Measurements from ENCODE around the gene WDFY1.
"Not testable (repeated sequence)": the region's sequence is repeated elsewhere in the genome, so short reads cannot be mapped to it uniquely, and the experiment has no call there.

The WDFY1 gene

DNA sequence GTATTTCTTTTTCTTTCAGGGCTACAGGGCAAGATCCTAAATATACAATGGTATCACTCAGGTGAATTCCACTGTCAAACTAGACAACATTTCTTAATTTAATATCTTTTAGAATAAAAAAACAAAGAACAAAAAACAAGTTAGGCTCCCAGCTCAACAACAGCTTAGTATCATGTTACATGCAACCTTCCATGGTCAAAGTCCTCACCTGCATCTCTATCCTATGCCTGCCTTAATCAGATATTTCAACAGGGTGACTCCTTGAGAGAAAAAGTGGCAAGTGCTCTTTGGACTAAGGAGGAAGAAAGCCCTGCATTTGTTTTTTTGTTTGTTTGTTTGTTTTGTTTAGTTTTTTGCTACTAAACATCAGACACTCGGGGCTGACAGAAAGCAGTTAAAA lies 50.2 kb downstream of the WDFY1 start:
- no peak for DNase-seq

DNA sequence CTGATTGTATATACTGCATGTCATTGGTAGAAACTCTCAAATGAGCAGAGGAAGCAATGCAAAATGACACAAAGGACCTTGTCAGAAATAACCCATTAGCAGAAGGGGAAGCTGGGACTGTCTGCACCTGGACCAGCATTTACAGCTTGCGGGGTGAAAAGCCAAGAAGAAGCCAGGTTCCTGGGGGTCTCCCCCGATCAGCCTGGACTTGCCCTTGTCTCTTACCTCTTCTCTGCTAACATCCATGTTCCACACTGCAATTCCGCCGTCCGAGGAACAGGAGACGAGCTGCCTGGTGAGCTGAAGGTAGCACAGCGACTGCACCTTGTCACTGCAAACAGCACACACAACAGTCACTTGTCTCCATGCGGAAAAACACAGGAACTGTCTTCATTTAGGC lies 51.1 kb downstream of the WDFY1 start:
- no peak for DNase-seq

DNA sequence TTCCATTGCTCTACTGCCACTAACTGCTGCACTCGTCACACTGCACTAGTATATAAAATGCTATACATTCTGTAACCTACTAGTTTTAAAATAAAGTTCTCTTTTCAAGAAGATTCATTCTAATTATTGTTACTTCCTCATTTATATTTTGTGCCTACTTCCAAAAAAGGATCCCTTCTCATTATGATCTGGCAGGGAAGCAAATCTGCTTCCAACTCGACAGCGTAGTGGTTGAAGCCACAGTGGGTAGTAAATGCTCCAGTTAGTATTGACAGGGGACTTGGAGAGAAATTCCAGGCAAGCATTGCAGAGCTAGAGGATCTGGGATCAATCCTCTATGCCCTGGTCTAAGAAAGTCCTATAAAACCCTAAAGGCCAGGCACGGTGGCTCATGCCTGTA lies 54.4 kb downstream of the WDFY1 start:
- no peak for DNase-seq

DNA sequence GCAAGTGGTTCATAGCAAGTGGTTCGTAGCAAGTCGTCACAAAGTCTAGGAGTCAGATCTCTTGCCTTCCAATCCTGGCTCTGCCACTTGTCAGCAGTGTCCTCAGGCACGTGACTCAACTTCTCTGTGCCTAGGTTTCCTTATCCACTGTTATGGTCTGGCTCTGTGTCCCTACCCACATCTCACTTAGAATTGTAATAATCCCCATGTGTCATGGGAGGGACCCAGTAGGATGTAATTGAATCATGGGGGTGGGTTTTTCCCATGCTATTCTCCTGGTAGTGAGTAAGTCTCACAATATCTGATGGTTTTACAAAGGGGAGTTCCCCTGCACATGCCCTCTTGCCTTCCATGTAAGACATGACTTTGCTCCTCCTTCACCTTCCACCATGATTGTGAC lies 55.9 kb downstream of the WDFY1 start:
- DNase-seq, result no peak

DNA sequence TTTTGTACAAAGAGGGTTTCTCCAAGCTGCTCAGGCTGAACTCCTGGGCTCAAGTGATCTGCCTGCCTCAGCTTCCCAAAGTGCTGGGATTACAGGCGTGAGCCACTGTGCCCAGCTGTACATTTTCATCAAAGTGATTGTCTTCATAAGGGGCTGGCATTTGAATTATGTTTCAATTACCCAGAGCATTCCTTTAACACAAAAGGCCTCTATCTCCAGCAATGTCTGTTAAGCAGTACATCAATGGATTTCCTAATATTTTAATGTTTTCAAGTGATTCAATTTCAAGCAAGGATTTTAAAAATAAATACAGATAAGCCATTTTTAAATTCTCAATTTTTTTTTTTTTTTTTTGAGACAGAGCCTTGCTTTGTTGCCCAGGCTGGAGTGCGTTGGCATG lies 56.9 kb downstream of the WDFY1 start:
- DNase-seq, result no peak

DNA sequence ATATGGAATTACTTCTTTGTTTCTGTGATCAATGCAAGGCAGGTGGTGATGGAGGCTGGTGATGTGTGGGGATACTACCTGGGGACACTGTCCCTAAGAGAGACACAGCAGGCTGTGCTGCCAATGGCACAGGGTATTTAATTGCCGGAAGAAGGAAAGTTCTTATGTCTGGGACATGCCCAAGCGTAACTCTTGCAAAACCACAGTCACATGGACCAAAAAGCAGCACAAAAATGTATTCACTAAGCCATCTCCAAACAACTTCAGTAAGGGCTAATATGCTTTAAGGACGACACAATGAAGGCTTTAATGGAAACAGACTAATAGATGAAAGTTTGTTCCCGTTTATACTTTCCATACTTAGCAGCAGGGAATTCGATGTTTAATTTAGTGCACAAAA lies 58.0 kb downstream of the WDFY1 start:
- no peak for DNase-seq

DNA sequence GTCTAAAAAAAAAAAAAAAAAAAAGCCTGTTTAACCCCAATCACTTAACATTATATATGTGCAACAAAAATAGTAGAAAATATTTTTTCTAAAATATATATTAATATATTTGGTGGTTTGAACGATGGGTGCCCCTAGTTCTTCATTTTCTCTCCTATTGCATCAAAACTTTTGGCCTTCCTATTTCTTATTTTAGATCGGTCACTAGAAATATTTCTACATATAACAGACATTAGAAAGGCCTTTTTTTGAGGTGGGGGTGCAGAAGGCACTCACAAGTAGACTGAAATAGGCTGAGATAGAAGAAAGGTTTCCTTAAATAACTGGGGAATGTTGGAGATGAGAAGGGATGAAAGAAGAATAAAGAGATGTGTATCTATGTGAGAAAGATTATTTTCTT lies 58.4 kb downstream of the WDFY1 start:
- DNase-seq, result no peak

DNA sequence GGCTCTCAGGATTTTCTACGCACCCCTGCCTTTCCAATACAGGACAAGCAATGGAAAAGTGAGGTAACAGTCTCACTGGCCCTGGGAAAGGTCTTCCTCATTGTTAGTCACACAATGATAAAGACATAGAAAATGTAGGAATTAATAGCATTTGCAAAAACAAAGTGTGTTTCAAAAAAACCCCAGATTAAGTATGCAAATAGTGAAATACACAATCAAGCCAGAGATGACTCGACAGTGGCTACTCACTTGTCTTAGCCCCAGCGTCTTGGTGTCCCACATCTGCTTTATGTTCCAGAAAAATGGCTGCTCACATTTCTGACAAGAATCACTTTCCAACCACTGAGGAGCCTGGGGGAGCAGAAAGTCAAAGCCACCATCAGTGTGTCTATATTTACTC lies 60.7 kb downstream of the WDFY1 start:
- DNase-seq, result peak; percentile 57

DNA sequence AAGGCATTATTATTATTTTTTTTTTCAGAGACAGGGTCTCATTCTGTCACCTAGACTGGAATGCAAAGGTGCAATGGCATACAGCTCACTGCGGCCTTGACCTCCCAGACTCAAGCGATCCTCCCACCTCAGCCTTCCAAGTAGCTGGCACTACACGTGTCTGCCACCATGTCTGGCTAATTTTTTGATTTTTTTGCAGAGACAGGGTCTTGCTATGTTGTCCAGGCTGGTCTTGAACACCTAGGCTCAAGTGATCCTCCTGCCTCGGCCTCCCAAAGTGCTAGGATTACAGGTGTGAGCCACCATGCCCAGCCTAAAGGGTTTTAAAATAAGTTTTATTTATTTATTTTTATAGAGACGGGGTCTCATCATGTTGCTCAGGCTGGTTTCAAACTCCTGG lies 62.4 kb downstream of the WDFY1 start:
- DNase-seq, result no peak

DNA sequence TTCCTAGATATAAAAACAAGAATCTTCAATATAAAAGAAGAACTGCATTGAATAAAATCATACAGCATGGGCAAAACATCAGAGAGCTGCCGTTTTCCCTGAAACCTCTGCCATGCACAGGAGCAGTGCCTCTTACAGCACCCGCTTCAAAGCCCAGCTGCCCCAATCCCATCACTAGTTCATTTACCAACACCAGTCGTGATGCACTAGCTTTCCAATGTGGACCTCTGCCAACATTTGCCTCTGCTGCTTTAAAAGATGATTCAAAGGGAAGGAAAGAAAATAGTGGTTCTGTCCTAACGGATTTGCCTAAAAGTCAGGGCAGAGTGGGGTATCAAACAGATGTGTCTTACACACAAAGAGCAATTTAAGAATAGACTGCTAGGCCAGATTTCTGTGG lies 64.3 kb downstream of the WDFY1 start:
- DNase-seq, result no peak

DNA sequence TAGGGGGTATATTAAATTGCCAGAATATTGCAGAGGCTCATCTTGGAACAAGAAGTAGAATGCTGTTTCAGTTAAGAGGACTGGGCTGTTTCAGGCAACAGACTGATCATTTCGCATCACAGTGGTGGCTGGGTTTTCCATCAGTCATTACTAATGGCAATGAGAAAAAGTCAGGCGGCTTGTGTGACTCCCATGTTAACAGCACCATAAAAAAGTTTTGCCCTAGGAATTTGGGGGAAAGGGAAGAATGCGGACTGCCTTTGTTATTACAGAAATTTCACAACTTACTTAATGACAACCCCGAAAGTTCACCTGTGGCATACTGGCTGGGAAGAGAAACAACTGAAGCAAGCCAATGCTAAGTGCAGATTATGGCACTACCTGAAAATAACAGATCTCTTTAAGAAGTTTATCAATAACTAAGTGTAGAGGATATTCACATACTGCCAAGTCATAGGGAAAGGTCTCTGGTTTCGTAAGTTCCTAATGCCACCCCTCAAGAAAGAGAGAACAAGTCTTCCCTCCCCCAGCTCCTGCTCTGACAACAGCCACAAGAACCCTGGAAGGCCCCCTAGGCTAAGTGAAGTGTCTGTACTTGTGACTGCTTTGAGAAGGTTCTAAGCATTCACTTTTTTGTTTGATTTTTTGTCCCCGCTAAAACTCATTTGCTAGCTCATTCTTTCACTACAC lies 67.3 kb downstream of the WDFY1 start:
- no peak for DNase-seq

DNA sequence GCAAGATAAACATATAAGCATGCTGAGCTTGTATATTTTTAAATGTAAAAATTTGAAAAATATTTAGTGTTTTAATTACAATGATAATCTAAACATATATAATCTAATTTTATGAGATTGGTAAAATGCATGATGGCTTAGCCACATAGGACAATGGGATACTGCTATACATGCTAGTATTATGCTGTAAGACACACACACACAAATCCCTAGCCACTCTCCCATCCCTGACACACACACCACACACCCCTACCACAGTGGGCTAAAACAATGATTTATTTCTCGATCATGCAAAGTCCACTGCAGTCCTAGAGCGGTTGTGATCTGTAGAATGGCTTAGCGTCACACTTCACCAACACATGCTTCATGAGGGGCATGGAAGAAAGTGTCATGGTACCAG lies 71.5 kb downstream of the WDFY1 start:
- no peak for DNase-seq

DNA sequence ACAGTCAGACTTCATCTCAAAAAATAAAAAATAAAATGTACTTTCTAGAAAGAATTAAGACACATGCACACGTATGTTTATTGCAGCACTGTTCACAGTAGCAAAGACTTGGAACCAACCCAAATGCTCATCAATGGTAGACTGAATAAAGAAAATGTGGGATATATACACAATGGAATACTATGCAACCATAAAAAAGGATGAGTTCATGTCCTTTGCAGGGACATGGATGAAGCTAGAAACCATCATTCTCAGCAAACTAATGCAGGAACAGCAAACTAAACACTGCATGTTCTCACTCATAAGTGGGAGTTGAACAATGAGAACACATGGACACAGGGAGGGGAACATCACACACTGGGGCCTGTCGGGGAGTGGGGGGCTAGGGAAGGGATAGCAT lies 72.4 kb downstream of the WDFY1 start:
- not testable (repeated sequence) for DNase-seq

DNA sequence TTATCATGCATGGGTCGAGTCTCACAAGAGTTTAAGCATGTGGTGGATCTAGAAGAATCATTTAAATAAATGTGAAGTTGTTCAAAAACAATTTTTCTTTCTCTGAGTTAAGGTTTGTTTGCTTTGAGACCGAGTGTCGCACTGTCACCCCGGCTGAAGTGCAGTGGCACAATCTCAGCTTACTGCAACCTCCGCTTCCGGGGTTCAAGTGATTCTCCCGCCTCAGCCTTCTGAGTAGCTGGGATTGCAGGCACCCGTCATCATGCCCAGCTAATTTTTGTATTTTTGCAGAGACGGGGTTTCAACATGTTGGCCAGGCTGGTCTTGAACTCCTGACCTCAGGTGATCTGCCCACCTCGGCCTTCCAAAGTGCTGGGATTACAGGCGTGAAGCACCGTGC lies 73.5 kb downstream of the WDFY1 start:
- not testable (repeated sequence) for DNase-seq

DNA sequence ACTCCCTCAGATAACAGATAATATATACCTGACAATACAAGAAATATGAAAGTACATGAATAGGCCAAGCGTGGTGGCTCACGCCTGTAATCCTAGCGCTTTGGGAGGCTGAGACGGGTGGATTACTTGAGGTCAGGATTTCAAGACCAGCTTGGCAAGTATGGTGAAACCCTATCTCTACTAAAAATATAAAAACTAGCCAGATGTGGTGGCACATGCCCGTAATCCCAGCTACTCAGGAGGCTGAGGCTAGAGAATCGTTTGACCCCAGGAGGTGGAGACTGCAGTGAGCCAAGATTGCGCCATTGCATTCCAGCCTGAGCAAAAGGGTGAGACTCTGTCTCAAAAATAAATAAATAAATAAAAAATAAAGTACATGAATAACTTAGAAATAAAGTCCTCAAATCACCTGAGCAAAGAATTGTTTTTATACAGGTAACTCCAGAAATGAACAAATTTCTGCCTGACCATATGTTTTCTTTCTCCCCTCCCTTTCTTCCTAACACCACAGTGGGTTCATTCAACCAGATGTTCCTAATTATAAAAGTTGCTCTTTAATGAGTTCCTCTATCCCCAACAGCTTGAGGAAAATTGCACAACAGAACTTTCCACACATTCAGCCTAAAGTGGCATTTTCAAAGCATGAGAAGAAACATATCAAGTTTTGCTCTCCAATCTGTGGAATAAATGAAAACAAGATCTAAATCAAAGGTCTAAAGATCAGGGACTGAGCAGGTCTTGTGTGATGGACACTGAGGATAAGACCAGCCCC lies 74.1 kb downstream of the WDFY1 start:
- no peak for DNase-seq

DNA sequence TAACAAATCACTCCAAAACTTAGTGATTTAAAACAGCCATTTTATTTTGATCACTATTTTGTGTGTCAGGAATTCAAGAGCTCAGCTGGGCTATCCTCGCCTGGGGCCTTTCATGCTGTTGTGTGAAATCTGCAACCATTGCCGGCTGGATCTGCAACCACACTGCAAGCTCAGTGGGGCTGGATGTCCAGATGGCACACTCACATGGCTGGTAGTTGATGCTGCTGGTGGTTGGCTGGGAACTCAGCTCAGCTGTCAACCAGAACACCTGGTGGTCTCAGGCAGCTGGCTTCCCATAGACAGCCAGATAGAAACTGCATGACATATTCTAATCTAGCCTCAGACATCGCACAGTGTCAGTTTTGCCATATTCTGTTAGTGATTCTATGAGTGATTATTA lies 77.1 kb downstream of the WDFY1 start:
- no peak for DNase-seq

DNA sequence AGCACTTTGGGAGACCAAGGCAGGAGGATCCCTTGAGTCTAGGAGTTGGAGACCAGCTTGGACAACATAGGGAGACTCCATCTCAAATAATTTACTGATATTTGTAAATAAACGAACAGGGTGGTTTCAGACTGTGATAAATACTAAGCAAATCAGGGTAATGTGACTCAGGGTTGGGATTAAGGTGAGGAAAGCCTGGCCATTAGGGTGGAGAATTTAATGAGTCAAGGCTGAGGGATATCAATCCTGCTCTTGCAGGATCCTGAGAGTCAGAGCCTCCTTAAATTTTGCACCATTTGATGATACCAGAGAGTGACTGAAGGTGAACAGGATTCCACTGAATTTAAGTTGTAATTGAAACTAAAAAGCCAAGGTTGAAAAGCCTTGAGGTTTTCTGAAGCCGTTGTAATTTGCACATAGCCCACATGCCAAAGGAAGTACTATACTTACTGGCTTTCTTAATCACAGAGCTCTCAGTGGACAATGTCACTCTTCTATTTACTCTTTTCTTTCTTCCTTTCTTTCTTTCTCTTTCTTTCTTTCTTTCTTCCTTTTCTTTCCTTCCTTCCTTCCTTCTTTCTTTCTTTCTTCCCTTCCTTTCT lies 79.1 kb downstream of the WDFY1 start:
- no peak for DNase-seq

DNA sequence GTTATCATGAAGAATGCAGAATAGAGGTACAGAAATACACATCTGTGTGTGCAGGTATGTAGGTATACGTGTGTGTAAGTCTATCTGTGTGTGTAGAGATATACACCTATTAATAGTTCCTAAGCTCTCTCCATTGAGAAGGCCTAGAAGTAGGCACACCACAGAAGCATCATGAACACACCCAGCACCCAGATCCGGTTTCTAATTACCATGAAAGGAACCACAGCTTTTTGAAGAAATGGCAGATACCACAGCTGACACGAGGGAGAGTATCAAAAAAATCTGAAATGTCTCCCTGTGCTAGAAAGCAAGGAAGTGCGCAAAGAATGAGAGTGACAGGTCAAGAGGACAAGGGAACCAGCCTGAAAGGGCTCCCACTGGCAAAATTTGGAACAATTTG lies 80.0 kb downstream of the WDFY1 start:
- DNase-seq, result no peak

DNA sequence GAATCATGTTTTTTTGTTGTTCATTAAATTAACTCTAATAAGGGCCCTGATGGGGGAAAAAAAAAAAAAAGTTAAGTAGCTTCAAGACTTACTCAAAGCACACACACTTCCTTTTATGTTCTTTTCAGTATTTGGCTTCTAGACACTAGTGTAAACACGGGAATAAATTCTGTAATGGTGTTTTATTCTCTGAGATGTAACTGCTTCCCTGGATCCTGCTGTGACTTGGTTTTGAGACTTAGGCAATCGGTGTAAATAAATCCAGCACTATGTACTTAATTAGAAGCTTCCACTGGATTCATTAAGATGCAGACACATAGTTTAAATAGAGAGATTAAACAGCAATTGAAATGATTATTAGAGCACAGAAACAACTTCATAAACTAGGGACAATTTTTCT lies 81.6 kb downstream of the WDFY1 start:
- DNase-seq, result no peak

DNA sequence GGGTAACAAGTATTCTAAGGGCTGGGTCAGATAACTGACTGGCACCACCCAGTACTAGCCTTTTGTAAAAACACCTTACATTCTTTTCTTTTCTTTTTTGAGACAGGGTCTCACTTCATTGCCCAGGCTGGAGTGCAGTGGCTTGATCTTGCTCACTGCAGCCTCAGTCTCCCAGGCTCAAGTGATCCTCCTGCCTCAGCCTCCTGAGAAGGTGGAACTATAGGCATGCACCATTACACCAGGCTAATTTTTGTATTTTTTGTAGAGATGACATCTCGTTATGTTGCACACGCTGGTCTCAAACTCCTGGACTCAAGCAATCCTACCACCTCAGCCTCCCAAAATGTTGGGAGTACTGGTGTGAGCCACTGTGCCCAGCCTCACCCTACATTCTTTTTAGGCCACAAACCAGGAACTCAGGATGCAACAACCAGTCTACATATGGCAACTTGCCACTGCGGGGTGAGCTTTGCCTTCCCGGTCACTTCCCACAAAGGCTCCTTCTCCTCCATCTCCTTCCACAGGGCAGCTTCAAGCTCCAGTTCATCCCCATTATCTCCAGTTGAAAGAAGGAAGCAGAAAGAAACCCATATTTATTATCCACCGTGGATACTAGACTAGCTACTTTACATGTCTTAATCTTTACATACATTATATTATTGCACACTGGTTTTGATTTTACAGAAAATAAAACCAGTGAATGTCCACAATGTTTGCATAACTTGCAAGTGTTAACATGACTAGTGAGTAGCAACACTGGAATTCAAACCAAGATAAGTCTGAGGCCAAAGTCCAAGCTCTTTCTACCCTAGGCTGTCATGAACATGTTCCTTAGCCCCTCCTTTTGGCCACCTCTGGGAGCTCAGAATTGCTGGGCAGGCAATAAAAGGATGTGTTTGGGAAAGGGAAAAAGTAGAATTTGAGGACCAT lies 84.1 kb downstream of the WDFY1 start:
- peak; percentile 86 for DNase-seq

DNA sequence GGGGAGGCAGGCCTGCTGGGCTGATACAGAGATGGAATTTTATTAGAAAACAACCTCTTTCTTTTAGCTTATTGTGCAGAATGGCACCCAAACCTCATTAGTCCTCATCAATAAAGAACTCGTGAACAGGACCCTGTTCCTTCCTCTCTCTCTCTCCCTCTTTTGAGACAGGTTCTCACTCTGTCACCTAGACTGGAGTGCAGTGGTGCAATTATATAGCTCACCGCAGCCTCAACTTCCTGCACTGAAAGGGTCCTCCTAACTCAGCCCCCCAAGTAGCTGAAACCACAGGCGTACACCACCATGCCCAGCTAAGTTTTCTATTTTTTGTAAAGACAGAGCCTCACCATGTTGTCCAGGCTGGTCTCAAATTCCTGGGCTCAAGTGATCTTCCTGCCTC lies 86.1 kb downstream of the WDFY1 start:
- no peak for DNase-seq

DNA sequence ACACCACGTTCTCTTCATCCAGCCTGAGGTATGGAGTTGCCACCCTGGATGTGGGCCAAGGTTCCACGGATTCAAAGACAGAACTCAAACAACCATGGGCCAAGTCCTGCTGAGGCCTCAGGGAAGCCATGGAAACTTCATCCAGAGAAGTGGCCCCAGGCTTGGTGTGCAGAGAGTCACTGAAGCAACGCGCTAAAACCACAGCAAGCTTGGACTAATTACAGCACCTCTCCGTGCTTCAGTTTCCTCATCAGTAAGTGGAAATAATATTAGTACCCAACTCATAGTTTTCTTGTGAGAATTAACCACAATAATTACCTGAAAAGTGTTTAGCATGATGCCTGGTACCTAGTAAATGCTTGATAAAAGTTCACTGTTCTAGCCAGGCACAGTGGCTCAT lies 88.6 kb downstream of the WDFY1 start:
- no peak for DNase-seq

DNA sequence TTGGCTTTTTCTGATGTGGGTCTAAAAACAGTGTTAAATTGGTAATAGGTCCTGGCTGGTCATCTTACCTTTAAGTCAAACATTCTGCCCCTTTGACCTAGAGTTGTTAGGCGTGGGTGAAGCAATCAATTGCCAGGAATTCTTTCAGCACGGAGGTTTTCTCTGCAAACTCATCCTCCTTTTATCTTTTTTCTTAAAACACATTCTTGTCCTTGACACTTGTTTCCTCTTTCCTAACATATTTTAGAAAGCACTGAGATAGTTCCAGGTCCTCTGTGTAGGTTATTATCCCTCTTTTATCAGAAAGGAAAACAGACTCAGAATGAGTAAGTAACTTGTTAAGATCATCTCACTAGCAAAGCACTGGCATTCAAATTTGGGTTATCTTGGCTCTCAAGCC lies 89.1 kb downstream of the WDFY1 start:
- DNase-seq, result no peak
